PC-3 (cell line): ENCODE results near the gene TSTD1.

Source experiments
- EZH2 ChIP-seq: fragments of 300-600 bp; sonication (generic); IDR thresholded peaks from one replicate; pipeline ENCODE4 v1.6.1; 2017; ENCODE audit warnings: antibody characterized with exemption, mild to moderate bottlenecking, low read length; ENCODE audit not compliant: unreplicated experiment
- TF ChIP-seq, protein P1 (sequence below): fragments of 300-600 bp; sonication (generic); conservative IDR thresholded peaks from 2 replicates; pipeline ENCODE4 v1.5.1; 2017; ENCODE audit warnings: antibody characterized with exemption, low read depth, mild to moderate bottlenecking, low read length

DNA sequence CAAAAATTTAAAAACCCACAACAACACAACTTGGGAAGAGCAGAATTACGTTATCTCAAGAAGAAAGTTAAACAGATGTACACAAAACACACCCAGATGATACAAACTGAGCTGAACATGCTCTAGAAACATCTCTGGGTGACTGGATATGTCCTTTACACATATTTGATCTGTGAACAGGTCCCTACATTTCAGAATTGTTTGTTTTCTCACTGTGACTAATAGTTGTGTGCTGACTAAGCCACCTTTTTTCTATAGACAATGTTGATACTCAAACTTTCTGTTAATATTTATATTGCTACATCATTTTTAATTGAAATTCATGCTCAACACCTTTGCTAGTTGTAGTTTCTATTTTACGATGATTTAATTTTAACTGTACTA, 16.8 kb downstream of the TSTD1 start:
- TF ChIP-seq, protein P1, sequence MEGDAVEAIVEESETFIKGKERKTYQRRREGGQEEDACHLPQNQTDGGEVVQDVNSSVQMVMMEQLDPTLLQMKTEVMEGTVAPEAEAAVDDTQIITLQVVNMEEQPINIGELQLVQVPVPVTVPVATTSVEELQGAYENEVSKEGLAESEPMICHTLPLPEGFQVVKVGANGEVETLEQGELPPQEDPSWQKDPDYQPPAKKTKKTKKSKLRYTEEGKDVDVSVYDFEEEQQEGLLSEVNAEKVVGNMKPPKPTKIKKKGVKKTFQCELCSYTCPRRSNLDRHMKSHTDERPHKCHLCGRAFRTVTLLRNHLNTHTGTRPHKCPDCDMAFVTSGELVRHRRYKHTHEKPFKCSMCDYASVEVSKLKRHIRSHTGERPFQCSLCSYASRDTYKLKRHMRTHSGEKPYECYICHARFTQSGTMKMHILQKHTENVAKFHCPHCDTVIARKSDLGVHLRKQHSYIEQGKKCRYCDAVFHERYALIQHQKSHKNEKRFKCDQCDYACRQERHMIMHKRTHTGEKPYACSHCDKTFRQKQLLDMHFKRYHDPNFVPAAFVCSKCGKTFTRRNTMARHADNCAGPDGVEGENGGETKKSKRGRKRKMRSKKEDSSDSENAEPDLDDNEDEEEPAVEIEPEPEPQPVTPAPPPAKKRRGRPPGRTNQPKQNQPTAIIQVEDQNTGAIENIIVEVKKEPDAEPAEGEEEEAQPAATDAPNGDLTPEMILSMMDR, result no peak
- TF ChIP-seq EZH2, result no peak
